Left hindlimb (tissue), 1 donor: ENCODE data around the gene FNIP2.
A peak's percentile ranks its signal among the peaks of the same experiment; 100 is the strongest.
"Not testable (repeated sequence)": the region's sequence is repeated elsewhere in the genome, so short reads cannot be mapped to it uniquely, and the experiment has no call there.

ENCODE experiments used
- DNase-seq: peaks from one replicate; pipeline ENCODE4 v3.0.0-alpha.2; 2018

The FNIP2 gene

DNA sequence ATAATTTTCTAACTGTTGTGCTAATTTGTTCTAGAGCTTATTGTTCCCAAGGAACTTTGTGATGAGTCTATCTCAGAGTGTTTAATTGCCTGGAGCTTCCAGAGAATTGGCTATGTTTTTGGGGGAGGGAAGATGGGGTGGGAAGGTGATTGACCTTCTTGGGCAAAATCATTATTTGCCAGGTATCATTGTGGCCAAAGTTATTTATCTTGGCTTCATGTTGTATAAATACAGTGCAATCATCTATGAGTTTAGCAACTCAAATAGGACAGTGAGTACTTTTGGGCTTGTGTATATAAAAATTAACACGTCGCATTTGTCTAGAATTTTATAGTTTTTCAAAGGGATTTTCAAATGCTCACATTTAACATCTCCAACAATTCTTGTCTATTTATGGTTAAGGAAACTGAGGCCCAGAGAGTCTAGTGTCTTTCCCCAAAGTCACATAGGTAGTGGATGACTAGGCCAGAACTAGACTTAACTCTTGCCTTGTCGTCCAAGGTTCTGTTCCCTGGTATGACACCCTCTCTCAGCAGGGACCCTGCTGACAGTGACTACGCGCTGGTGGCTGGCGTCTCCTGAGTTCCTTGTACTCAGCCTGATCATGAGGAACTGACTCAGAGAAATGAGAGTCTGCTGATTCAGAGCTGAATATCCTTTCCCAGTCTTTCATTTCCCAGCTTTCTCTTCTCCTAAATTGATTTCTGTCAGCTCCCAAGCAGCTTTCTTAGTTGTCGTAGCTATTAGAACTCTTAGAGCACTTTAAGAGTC lies 27.7 kb downstream of the FNIP2 start:
- no peak for DNase-seq

DNA sequence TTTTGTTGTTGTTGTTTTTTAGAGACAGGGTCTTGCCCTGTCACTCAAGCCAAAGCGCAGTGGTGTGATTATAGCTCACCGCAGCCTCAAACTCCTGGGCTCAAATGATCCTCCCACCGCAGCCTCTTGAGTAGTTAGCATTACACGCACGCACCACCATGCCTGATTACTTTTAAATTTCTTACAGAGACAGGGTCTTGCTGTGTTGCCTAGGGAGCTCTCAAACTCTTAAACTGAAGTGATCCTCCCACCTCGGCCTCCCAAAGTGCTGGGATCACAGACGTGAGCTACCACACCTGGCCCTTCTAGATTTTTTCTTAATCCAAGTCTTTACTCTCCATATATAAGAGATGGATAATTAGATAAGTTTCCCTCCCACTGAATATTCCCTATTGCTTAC lies 29.2 kb downstream of the FNIP2 start:
- DNase-seq, result no peak

DNA sequence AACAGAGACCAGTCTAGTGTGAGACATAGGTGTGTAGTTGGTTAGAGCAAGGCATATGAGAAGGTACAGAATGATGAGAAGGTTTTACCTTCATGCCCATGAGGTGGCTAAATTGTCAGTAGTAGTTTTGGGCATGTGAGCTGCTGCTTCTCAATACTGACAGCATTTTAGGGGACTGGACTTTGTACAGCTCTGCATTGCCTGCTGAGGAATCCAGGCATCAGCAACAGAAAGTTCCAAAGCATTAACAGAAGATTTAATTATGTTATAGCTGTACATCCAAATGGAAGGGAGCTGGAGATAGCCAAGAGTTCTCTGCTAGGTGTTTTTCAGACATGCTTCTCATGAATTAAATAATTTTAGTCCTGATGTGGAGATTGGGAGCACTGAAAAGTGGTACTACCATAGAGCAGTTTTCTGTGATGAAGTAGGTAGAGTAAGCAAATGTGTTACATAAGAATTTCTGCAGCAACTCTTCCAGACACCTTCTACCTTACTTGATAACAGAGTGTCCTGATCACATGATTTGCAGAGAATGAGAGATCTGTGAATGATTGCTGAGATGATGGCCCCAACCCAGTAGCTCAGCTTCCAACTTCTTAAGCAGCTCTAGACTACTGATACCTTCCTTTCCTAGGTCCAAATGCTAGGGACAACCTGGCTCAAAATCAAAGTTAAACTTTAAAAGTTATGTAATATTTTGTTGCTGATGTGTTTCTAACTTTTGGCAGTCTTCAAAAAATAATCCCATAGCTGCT lies 30.4 kb downstream of the FNIP2 start:
- DNase-seq, result no peak

DNA sequence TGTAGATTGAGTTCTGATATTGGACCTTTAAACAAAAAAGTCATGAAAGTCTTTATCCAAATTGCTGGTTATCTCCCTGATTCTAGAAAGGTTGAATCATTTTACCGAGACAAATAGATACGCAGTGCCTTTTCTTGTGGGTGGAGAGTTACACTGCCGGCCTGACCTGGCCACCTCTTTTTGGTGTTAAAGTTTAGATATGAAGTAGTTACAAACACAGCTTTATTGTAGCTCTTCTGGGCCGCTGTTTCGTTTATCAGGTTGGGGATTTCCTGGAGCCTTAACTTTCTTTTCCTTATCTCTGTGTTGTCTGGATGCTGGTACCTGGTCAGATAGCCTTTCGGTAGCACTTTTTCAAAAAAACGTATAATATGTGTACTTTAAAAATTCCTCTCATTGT lies 31.0 kb downstream of the FNIP2 start:
- DNase-seq, result no peak

DNA sequence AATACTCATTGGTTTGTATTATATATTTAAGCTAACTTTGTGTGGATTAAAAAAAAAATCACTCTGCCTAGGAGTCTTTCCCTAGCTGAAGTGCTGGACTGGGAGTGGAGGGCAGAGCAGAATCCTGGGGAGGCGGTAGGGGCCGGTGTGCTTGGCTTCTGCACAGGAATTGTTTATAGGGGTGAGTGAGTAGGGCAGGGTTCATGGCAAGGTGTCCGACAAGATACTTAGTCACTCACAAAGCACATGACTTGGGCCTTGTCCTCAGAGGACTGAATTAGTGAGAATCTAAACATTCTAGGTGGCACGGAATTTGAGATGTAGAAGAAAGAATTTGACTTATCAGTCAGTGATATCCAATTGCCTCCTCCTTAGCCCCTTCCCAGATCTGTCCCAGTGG lies 32.2 kb downstream of the FNIP2 start:
- DNase-seq, result no peak

DNA sequence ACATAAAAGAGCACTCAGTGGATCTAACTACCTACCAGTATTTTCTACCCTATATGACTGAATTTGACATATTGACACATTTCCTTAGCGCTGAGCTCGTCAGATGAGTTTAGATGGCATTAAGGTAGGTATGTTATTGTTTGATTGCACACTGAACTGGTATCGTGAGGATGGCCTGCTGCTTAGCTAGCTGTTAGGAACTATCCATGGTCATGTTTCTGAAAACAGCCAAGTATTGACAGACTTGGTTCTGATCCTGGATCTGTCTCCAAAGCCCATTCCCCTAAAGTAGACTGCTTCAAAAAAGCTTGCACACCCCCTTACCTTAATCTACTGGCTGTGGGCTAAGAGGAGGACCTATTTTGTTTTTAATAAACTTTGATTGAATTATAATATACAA lies 32.9 kb downstream of the FNIP2 start:
- DNase-seq, result no peak

DNA sequence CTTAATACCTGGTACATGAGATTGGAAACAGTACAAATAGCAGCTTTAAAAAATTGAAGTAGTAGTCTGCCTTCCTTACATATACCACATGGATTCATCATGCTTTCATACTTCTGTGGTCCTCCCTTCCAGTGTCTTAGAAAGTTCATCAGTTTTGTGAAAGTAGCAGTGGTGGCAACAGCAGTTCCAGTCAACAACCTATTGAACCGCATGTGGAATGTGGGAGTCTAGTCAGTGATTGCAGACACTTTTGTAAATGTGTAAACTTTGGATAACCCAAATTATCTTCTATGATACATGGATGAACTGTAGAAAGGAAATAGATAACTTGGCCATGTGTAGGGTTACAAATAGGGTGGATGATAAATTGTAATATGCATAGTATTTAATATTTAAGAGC lies 34.1 kb downstream of the FNIP2 start:
- no peak for DNase-seq

DNA sequence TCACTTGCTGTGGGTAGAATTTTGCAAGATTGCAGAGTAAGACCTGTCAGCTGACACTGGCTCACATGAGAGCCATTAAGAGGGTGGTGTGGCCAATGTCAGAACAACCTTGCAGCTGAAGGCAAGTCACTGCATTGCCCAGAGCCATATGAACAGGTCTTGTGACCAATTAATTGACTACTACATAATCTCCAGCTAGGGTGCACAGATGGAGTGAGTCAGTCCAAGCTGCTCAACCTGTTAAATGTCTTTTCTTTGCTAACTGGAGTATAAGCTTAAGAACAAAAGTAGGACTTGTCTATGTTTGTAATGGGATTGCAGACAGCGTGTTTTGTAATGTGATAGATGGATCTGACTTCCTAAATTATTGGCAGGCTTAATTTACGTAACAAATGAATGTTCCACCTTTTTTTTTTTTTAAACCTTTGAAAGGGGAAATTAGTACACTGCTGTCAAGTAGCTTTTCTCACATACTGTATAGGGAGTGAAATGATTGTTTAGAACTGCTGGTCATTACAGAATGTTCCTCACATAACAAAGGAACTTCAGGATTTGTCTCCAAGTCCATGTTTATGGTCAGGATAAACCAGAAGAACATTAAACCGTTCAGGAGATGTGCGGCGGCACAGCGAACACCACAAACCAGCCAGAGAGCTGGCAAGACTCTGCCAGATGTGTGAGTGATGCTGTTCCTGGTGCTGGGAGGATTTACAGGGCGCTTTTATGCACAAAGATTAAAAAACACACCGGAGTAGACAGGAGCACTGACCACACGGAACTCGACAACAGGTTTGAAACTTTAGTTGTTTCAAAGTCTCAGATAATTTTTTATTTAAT lies 37.0 kb downstream of the FNIP2 start:
- DNase-seq, result no peak

DNA sequence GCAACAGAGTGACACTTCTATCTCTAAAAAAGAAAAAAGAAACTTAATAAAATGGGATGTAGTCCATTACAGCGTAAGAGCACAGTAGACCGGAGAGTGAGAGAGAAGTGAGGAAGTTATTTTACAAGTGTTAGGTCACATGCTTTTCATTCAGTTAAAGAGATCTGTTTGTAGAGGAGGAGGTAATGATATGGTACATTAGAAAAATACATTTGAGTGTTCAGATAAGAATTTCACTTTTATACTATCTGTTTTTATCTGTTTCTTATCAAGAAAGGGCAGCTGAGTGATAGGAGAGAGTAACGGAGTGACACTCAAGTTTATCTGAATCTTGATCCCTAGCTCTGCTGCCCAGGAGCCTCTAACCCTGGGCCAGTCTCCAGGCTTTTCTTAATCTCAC lies 38.9 kb downstream of the FNIP2 start:
- no peak for DNase-seq

DNA sequence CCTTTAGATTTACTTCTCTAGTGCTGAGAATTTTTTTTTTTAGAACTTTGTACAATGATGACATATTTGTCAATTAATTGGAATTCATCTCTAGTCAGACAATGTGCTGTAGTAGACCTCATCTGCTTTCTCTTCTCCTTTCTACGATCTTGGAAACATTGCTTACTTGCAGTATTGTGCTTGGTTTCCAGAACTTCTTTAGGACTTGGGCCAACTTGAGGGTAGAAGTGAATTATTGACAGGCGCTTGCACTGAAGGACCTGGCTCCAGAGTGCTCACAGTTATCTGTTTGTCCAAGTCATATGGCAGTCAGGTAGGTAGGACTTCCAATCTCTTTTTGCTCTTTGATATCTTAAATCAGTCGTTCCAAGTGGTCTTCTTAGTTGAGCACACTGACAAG lies 39.6 kb downstream of the FNIP2 start:
- DNase-seq, result no peak

DNA sequence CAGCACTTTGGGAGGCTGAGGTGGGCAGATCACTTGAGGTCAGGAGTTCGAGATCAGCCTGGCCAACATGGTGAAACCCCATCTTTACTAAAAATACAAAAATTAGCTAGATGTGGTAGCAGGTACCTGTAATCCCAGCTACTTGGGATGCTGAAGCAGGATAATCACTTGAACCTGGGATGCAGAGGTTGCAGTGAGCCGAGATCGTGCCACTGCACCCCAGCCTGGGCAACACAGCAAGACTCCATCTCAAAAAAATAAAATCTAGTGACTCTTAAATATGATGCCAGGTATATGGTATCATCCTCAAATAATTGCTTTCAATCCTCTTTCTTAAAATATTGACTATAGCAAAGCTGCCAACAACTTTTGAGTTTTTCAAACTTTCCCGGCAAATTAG lies 40.4 kb downstream of the FNIP2 start:
- DNase-seq, result not testable (repeated sequence)

DNA sequence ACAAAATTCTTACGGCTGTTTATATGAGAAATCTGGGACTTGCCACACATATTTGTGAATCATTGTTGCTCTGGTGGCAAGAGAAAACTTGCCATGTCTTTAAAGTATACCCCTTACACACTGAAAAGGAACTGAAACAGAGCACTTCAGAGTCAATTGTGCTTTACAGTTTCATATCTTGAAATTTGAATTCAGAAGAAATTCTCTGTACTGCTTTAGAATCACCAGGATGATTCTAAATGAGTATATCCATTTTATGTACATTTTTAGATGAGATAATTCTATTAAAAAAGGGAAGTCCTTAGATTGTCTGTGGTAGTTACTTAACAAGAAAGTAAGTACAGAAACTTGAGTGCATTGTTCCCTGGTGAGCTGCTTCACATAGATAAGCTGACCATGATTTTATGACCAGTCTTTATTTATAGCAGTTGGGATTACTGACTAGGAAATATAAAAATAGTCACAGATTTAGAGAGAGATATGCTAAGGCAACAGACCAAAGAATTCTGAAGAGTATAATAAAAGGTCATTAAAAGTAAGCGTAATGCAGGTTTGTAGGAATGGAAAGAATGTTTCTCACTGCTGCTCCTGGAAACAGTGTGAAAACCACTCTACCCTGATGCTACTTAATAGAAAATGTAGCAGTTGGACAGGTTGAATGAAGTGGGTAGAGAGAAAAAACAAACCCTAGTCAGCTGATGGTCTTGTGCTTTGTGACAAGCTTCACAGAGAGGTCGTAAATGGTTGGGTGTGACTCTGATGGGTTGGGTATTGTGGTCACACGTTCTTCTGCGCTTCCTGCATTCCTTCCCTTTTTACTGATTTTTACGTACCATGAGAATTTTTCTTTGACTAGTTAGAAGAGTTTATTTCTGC lies 41.0 kb downstream of the FNIP2 start:
- DNase-seq, result no peak

DNA sequence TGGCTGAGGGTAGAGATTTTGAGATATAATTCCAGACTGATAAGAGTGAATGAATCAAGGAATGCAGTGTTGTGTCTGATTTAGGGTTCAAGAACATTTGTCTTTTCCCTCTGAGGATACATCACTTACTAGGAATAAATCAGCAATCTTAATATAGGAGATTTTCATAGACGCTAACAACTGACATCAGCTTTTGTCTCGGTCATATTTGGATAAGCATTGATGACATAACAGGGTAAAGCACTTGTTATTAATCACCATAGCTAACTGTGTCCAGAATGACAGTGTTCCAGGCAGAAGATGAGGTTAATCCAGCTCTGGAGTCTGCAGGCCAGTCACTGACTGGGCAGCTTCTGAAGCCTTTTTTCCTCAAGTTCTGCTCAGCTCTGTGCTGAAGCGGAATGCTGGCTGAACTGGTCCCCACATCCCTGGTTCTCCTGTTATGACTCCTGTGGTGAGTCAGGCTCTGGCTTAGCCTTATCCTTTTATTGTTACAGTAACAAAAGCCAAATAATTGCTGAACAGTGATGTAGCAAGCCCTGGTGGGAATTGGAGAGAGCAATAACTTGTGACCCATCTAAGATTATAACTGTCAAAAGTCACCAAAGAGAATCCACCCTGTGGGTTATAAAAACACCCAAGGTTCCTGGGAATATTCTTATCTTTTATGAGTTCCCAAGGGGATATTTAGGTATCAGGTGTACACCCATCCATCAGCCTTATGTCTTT lies 41.8 kb downstream of the FNIP2 start:
- peak; percentile 65 for DNase-seq

DNA sequence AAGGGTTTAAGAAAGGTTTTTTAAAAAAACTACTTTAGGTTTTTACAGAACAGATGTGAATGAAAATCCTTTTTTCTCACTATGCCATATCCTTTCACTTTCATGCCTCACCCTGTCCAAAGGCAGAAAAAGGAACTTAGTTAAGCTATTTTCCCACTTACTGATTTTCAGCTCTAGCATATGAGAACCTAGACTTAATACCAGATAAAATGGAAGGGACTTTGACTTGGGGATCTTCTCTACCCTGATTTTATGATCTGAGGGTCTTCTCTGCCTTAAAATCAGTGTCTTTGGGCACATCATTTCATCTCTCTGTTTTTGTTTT lies 42.4 kb downstream of the FNIP2 start:
- DNase-seq, result no peak

DNA sequence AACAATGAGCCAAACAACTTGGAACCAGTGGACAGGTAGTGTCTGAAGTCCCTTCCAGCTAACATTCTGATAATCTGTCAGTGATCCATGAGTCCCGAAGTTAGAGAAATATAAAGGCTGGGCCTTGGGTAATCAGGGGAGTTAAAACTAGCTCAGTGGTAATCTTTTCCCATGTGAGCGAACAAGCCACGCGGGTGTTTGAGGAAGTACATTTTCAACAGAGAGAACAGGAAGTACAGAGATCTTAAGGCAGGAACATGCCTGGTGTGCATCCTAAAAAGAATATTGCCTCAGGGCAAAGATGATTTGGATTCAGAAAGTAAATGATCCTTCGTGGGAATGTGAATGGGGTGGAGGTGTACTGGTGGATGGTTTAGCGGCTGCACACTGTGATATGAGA lies 42.9 kb downstream of the FNIP2 start:
- DNase-seq, result no peak

DNA sequence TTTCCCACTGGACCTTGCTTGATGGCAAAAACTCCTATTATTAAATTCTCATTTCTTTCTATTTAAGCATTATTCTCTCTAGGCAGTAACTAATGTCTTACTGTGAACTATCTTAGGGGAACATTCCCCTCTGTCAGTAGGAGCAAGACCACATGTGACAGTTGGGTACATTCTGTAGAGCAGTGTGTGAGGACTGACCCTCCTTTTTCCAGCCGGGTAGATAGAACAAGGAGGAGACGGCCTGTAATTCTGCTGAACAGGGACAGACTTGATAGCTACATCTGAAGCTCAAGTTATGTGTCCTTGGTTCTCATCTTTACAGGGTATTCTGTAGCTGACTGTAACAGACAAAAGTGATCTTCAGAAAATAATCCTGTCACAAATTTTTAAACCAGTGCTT lies 43.3 kb downstream of the FNIP2 start:
- no peak for DNase-seq

DNA sequence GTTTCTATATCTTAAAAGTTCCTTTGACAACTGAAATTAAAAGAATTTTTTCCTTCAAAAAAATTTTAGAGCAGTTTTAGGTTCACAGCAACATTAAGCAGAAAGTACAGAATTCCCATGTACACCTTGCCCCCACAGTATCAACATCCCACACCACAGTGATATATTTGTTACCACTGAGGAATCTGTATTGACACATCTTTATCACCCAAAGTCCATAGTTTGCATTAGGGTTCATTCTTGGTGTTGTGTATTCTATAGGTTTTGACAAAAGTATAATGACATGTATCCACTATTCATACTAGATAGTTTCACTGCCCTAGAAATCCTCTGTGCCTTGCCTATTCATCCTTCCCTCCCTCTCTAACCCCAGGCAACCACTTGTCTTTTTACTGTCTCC lies 43.7 kb downstream of the FNIP2 start:
- no peak for DNase-seq

DNA sequence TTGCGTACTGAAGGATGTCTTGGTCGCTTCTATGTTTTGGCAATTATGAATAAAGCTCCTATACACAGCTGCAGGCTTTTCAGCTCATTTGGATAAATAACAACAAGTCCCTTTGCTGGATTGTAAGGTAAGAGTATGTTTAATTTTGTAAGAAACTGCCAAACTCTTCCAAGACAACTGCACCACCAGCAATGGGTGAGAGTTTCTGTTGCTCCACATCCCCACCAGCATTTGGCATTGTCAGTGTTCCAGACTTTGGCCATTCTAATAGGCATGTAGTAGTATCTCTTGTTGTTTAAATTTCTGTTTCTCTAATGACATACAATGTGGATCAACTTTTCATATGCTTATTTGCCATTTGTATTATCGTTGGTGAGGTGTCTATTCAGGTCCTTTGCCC lies 44.3 kb downstream of the FNIP2 start:
- no peak for DNase-seq

DNA sequence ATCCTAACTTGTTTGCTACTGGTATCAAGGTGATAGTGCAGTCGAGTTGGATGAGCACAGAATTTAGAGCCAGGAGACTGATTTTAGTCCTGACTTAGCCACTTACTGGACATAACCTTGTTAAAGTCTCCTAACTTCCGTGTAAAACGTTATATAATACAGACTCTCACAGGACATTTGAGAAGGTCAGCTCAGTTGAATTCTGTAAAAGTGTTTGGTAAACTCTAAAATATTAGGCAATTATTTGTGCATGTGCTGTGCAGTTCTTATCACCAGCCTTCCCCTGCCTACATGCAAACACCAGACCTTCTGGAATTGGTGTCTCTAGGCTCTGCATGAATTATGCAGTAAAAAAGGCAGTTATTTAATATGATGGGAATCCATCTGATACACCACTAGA lies 45.4 kb downstream of the FNIP2 start:
- no peak for DNase-seq

DNA sequence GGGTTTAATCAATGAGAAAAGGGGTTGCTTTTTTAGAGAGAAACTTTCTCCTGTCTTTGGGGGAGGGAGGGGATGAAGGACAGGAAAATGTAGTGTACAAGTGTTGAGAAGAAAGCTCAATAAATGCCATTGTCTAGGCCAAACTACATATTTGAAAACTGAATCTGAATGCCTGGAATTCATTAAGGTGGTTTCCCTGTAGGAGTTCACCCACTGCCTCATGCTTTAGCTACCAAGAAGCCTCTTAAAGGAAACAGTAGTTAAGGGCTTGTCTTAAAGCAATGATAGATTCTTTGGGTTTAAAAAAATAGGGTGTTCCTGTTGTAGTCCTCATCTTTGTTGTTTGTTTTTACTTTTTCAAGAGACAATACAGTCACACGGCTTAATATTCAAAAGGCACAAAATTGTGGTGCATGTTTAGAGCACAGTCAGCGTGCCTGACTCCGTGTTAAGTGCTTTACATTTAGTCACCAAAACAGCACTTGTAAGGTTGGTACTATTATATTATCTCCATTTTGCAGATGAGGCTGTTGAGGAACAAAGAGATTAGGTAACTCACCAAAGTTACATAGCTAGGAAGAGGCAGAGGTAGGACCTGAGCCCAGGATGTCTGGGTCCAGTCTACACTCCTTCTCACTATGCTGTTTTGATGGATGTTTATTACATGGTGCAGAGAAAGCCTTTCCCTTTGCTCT lies 46.0 kb downstream of the FNIP2 start:
- DNase-seq, result no peak

DNA sequence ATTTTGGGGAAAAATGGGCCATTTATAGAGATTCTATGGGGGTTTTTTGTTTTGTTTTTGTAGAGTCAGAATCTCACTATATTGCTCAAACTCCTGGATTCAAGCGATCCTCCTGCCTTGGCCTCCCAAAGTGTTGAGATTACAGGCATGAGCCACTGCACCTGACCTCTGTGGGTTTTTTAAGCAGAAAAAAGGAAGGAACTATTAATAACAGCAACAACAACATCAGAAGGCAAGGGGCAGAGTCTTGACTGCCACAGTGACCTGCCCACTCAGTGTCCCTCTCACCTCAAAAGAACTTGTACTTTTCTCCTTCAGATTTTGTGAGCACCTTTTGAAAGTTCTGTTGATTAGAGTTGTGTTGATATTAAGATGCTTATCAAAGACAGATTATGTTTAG lies 48.1 kb downstream of the FNIP2 start:
- DNase-seq, result no peak
